CD14-positive monocyte (primary cell): ENCODE results near the gene CDH12. TPM values are rescaled to one million over a fixed set of nuclear protein-coding genes. Genes with fewer than 3 reads are reported as not detected.
A peak's percentile ranks its signal among the peaks of the same experiment; 100 is the strongest.

Experiments
- DNase-seq, 3 donors: peaks; one replicate each; pipeline ENCODE4 v3.0.0-alpha.2; 2011 to 2022
- H2AFZ ChIP-seq: 2 replicates; pipeline ENCODE4 v1.6.0; 2012; ENCODE audit warnings: mild to moderate bottlenecking, low read depth, low read length, inconsistent platforms; ENCODE audit not compliant: insufficient read depth, poor library complexity, severe bottlenecking
- H3K27ac ChIP-seq, 2 donors: 1 replicate in 1 of 2; 2 replicates in 1 of 2; pipeline ENCODE4 v1.5.1; 2012 to 2013; ENCODE audit warnings: low read length in 2 of 2, control low read depth in 1 of 2, inconsistent platforms in 1 of 2, low read depth in 1 of 2, mild to moderate bottlenecking in 1 of 2
- H3K27me3 ChIP-seq, 2 donors: one replicate each; pipeline versions ENCODE4 v1.6.0 to v1.6.1; 2011 to 2013; ENCODE audit warnings: low read length in 2 of 2; ENCODE audit not compliant: control insufficient read depth in 2 of 2, insufficient read depth in 2 of 2
- H3K36me3 ChIP-seq, 2 donors: replicated peaks in 1 of 2; 1 replicate in 1 of 2; 2 replicates in 1 of 2; pipeline versions ENCODE4 v1.5.1 to v1.6.1; 2012 to 2013; ENCODE audit warnings: low read length in 2 of 2, control low read depth in 1 of 2, inconsistent platforms in 1 of 2, mild to moderate bottlenecking in 1 of 2; ENCODE audit not compliant: insufficient read depth in 2 of 2, control insufficient read depth in 1 of 2
- H3K4me1 ChIP-seq, 2 donors: 1 replicate in 1 of 2; 2 replicates in 1 of 2; pipeline versions ENCODE4 v1.5.1 to v1.6.1; 2012 to 2013; ENCODE audit warnings: low read length in 2 of 2, control low read depth in 1 of 2, inconsistent platforms in 1 of 2, mild to moderate bottlenecking in 1 of 2, moderate library complexity in 1 of 2; ENCODE audit not compliant: insufficient read depth in 2 of 2, control insufficient read depth in 1 of 2
- H3K4me2 ChIP-seq: replicated peaks from 2 replicates; pipeline ENCODE3; 2012; ENCODE audit warnings: low read length, moderate library complexity, mild to moderate bottlenecking; ENCODE audit not compliant: poor library complexity, severe bottlenecking; ENCODE audit errors: extremely low read depth
- H3K4me3 ChIP-seq, 3 experiments: fragments of 200-600 bp in 1 of 3; sonication (generic) in 1 of 3; replicated peaks in 1 of 3; 1 replicate in 2 of 3; 2 replicates in 1 of 3; pipeline ENCODE4 v1.5.1; 2011 to 2013; ENCODE audit warnings: low read length in 3 of 3, mild to moderate bottlenecking in 3 of 3, control low read depth in 2 of 3, low read depth in 2 of 3, inconsistent platforms in 1 of 3, moderate library complexity in 1 of 3
- H3K79me2 ChIP-seq: 2 replicates; pipeline ENCODE4 v1.6.0; 2012; ENCODE audit warnings: mild to moderate bottlenecking, control low read depth, inconsistent platforms, low read length, moderate library complexity; ENCODE audit not compliant: insufficient read depth
- H3K9ac ChIP-seq: 2 replicates; pipeline ENCODE4 v1.6.0; 2017; ENCODE audit warnings: low read length, mild to moderate bottlenecking; ENCODE audit not compliant: insufficient read depth, poor library complexity, severe bottlenecking
- H3K9me3 ChIP-seq, 2 donors: replicated peaks in 1 of 2; 1 replicate in 1 of 2; 2 replicates in 1 of 2; pipeline versions ENCODE4 v1.5.1 to v1.6.1; 2012 to 2013; ENCODE audit warnings: low read length in 2 of 2, control low read depth in 1 of 2; ENCODE audit not compliant: control insufficient read depth in 1 of 2, insufficient read depth in 1 of 2
- H4K20me1 ChIP-seq: 2 replicates; pipeline ENCODE4 v1.6.0; 2012; ENCODE audit warnings: mild to moderate bottlenecking, low read length, control low read depth, moderate library complexity; ENCODE audit not compliant: insufficient read depth
- H3K27ac Mint-ChIP-seq, 7 donors: one replicate each; pipeline ENCODE4 v1.8.0; 2020; ENCODE audit warnings: mild to moderate bottlenecking in 7 of 7, mixed read lengths in 7 of 7, moderate library complexity in 6 of 7, inconsistent platforms in 2 of 7
- H3K27me3 Mint-ChIP-seq, 3 donors: one replicate each; pipeline ENCODE4 v1.8.0; 2021 to 2022; ENCODE audit warnings: low read depth in 3 of 3, mild to moderate bottlenecking in 3 of 3, mixed read lengths in 3 of 3, moderate library complexity in 3 of 3, inconsistent platforms in 1 of 3
- H3K36me3 Mint-ChIP-seq, 2 donors: one replicate each; pipeline ENCODE4 v1.8.0; 2020; ENCODE audit warnings: mixed read lengths in 2 of 2, inconsistent platforms in 1 of 2, mild to moderate bottlenecking in 1 of 2
- H3K4me1 Mint-ChIP-seq: one replicate; pipeline ENCODE4 v1.8.0; 2020; ENCODE audit warnings: mild to moderate bottlenecking, mixed read lengths
- H3K4me3 Mint-ChIP-seq, 2 donors: one replicate each; pipeline ENCODE4 v1.8.0; 2020; ENCODE audit warnings: mild to moderate bottlenecking in 2 of 2, mixed read lengths in 2 of 2, moderate library complexity in 1 of 2
- H3K9me3 Mint-ChIP-seq, 7 donors: one replicate each; pipeline ENCODE4 v1.8.0; 2020 to 2022; ENCODE audit warnings: mixed read lengths in 7 of 7, mild to moderate bottlenecking in 6 of 7, moderate library complexity in 6 of 7, inconsistent platforms in 2 of 7
- CTCF ChIP-seq: fragments of 200-600 bp; IDR thresholded peaks from one replicate; pipeline ENCODE4 v1.8.0; 2022; ENCODE audit warnings: antibody characterized with exemption, mild to moderate bottlenecking
- WGBS: methylation state at CpG from one replicate; pipeline ENCODE4 v1.1.5; 2013; ENCODE audit warnings: missing lambda C conversion rate; ENCODE audit not compliant: insufficient coverage; 5-methylcytosine and 5-hydroxymethylcytosine counted together
- intact Hi-C, 2 donors: fragments of 100-400 bp; cut with micrococcal nuclease; formaldehyde crosslinking; loops; one replicate each; pipeline versions ENCODE4 v1.15.0 to v1.15.1; 2023
- polyA plus RNA-seq, 3 donors: library from polyadenylated mRNA; depleted of rRNA in 1 of 3; unstranded in 2 of 3; stranded (reverse) in 1 of 3; fragments of 300-500 nt in 2 of 3; fragments of >200 nt in 1 of 3; fragmentation: Illumina TruSeq in 2 of 3; gene quantifications; 1 replicate in 2 of 3; 2 replicates in 1 of 3; pipeline ENCODE4 v1.2.3, GENCODE V29; 2012 to 2021

The CDH12 gene
- polyA plus RNA-seq, 3 donors: not detected

GRCh38 chr5:21765406-21765805 lies 1087.7 kb downstream of the CDH12 start:
- intact Hi-C loops: no loop called here
- Histone ChIP-seq H3K9me3 (no peaks in the 10 kb centered on the region), H3K36me3 (no peaks in the 10 kb centered on the region), H3K79me2 (no peaks in the 10 kb centered on the region), H3K4me2 (no peak overlapping the region), H3K4me3 (no peak overlapping the region), H3K27me3 (no peaks in the 10 kb centered on the region), H2AFZ (no peak overlapping the region), H4K20me1 (no peaks in the 10 kb centered on the region), H3K4me1 (no peaks in the 10 kb centered on the region), H3K9ac (no peak overlapping the region), H3K27ac (no peak overlapping the region)
- no peak overlapping the region for H3K27ac Mint-ChIP-seq
- no peak overlapping the region for H3K4me3 Mint-ChIP-seq
- WGBS: no CpG with 5 or more reads among the region's 1 CpG
- DNase-seq: peak in 2 of 3 donors; percentile 2 to 9
- H3K4me1 Mint-ChIP-seq: peaks cover 2% of the 10 kb centered on the region
- no peaks in the 10 kb centered on the region for H3K36me3 Mint-ChIP-seq
- H3K27me3 Mint-ChIP-seq: peaks cover 0 to 2% (median 1%) of the 10 kb centered on the region in 3 donors
- TF ChIP-seq CTCF: no peak
- H3K9me3 Mint-ChIP-seq: peaks cover 0 to 2% (median 0%) of the 10 kb centered on the region in 7 donors

GRCh38 chr5:21739096-21739495 lies 1114.0 kb downstream of the CDH12 start:
- Histone ChIP-seq H3K9me3 (peaks cover 0 to 3% of the 10 kb centered on the region in 2 donors), H3K4me2 (no peak overlapping the region), H3K9ac (no peak overlapping the region), H4K20me1 (no peaks in the 10 kb centered on the region), H3K4me3 (no peak overlapping the region), H3K27ac (no peak overlapping the region), H2AFZ (no peak overlapping the region), H3K79me2 (no peaks in the 10 kb centered on the region), H3K36me3 (no peaks in the 10 kb centered on the region), H3K4me1 (no peaks in the 10 kb centered on the region), H3K27me3 (no peaks in the 10 kb centered on the region)
- H3K9me3 Mint-ChIP-seq: peaks cover 0 to 6% (median 0%) of the 10 kb centered on the region in 7 donors
- no peak for DNase-seq
- TF ChIP-seq CTCF: no peak
- H3K4me3 Mint-ChIP-seq: no peak overlapping the region
- no peaks in the 10 kb centered on the region for H3K4me1 Mint-ChIP-seq
- no peaks in the 10 kb centered on the region for H3K36me3 Mint-ChIP-seq
- H3K27ac Mint-ChIP-seq: no peak overlapping the region
- no peaks in the 10 kb centered on the region for H3K27me3 Mint-ChIP-seq
- intact Hi-C loops: no loop called here
